GM21381 (cell line): ENCODE data around the gene CPNE2.
A peak's percentile ranks its signal among the peaks of the same experiment; 100 is the strongest.
"Not testable (repeated sequence)": the region's sequence is repeated elsewhere in the genome, so short reads cannot be mapped to it uniquely, and the experiment has no call there.

Experiments used
- ATAC-seq: cut with Tn5 transposase; IDR thresholded peaks from one replicate; pipeline ENCODE4 v1.9.1; 2021; ENCODE audit warnings: mild to moderate bottlenecking, moderate library complexity; ENCODE audit not compliant: unreplicated experiment

The CPNE2 gene

GRCh38 chr16:57165483-57165882 is 73.1 kb downstream of the CPNE2 start:
- ATAC-seq = no peak

GRCh38 chr16:57165938-57166337 is 73.6 kb downstream of the CPNE2 start:
- ATAC-seq = no peak

GRCh38 chr16:57166451-57166850 is 74.1 kb downstream of the CPNE2 start:
- ATAC-seq = no peak

GRCh38 chr16:57166951-57167350 is 74.6 kb downstream of the CPNE2 start:
- ATAC-seq = peak; percentile 65

GRCh38 chr16:57167538-57167937 is 75.2 kb downstream of the CPNE2 start:
- ATAC-seq = no peak

- no peak for ATAC-seq
These were observed 75.6 kb downstream of the CPNE2 start for GRCh38 chr16:57167953-57168352.

- ATAC-seq = no peak
These were observed 76.9 kb downstream of the CPNE2 start for GRCh38 chr16:57169327-57169726.

- no peak for ATAC-seq
These were observed 80.4 kb downstream of the CPNE2 start for GRCh38 chr16:57172721-57173290.

- no peak for ATAC-seq
These were observed 83.5 kb downstream of the CPNE2 start for GRCh38 chr16:57175896-57176295.

- ATAC-seq = no peak
These were observed 85.8 kb downstream of the CPNE2 start for GRCh38 chr16:57178196-57178595.

- no peak for ATAC-seq
These were observed 86.4 kb downstream of the CPNE2 start for GRCh38 chr16:57178793-57179212.

- no peak for ATAC-seq
These were observed 86.9 kb downstream of the CPNE2 start for GRCh38 chr16:57179215-57179828.

- ATAC-seq = no peak
These were observed 91.7 kb downstream of the CPNE2 start for GRCh38 chr16:57184113-57184512.

- ATAC-seq = no peak
These were observed 92.6 kb downstream of the CPNE2 start for GRCh38 chr16:57184887-57185445.

GRCh38 chr16:57185446-57185944 is 93.1 kb downstream of the CPNE2 start:
- ATAC-seq = peak; percentile 37

GRCh38 chr16:57185945-57186871 is 93.8 kb downstream of the CPNE2 start, which contains the start of the genes PSME3IP1 and RSPRY1:
Gene PSME3IP1 (minus strand): TSS chr16:57186039. CDS start chr16:57173854, 12,185 bp downstream.
Gene RSPRY1 (plus strand): TSS chr16:57186329. CDS start chr16:57204659, 18,330 bp downstream.
- ATAC-seq = peak; percentile 84

GRCh38 chr16:57186872-57187854 is 94.8 kb downstream of the CPNE2 start:
- ATAC-seq = no peak

- not testable (repeated sequence) for ATAC-seq
These were observed 95.7 kb downstream of the CPNE2 start for GRCh38 chr16:57187902-57188710.

GRCh38 chr16:57188711-57189002 is 96.3 kb downstream of the CPNE2 start:
- no peak for ATAC-seq
